H7 (cell line): Measurements from ENCODE around the gene NRAP. TPM values are rescaled to one million over a fixed set of nuclear protein-coding genes. Genes with fewer than 3 reads are reported as not detected.

Experiments
- DNase-seq: peaks from one replicate; pipeline ENCODE4 v3.0.0; 2012
- H3K27me3 ChIP-seq: 2 replicates; pipeline ENCODE4 v1.6.0; 2011; ENCODE audit warnings: mild to moderate bottlenecking, low read length; ENCODE audit not compliant: control insufficient read depth, insufficient read depth
- H3K36me3 ChIP-seq: replicated peaks from 2 replicates; pipeline ENCODE4 v1.5.1; 2011; ENCODE audit warnings: low read length; ENCODE audit not compliant: control insufficient read depth, insufficient read depth
- H3K4me3 ChIP-seq: 2 replicates; pipeline ENCODE4 v1.5.1; 2011; ENCODE audit warnings: low read depth, mild to moderate bottlenecking, control low read depth, low read length, moderate library complexity; ENCODE audit not compliant: insufficient read depth
- total RNA-seq: library from RNA; depleted of rRNA; stranded (reverse); fragments of >200 nt; shearing (Covaris generic); gene quantifications from 2 replicates; pipeline ENCODE4 v1.2.3, GENCODE V29; 2014

The NRAP gene
- total RNA-seq, 1 experiment from 2014 or later = 0.03 TPM

DNA sequence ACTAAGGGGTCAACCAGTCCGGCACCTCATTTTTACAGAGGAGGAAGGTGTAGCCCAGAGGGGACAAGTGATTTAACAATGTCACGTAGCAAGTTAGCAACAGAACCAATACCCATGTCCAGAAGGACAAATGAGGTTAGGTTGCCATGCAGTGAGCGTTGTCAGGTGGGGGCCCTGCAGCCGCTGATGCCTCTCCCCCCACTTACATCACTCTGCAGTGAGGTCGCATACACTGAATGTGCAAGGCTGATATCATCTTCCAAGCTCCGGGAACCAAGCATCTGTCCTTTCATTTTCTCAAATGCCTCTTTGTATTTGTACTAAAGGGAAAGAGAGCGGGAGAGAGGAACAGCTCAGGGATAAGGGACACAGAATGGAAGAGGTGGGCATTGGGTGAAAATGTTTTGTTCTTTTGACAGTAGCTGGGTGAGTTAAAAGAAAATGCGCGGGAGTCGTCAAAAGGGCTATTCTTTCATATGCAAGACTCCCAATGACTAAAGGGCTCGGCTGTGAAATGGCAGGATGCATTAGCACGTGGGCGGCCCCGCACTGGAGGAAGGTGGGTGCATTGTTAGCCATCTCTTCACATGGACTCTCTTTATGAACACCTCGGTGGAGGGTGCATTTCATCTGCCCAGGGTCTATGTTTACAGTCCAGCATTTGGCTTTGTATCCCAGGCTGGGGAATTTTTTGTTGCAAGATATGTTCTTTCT lies 49.7 kb downstream of the NRAP start:
- no peaks in the 10 kb centered on the region for H3K36me3 ChIP-seq
- no peak overlapping the region for H3K4me3 ChIP-seq
- peaks cover 5% of the 10 kb centered on the region for H3K27me3 ChIP-seq
- no peak for DNase-seq

DNA sequence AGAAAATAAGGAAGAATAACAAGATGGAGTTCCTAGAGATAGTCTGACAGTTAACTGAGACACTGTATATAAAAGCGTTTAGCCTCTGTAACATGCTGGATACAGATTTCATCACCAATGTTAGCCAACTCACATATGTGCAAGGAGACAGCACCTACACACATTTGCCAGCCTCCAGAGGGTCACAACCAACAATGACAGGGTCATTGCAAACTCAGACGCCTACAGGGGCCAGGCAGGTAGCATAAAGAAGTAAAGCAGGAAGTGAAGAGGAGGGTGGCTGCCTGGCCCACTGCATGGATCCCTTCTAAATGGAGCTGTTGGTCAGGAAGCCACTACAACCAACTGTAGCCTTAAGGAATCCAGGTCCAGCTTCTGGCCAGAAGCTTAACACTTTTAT lies 50.4 kb downstream of the NRAP start:
- Histone ChIP-seq H3K4me3 (no peak overlapping the region), H3K36me3 (no peaks in the 10 kb centered on the region), H3K27me3 (peaks cover 5% of the 10 kb centered on the region)
- no peak for DNase-seq

DNA sequence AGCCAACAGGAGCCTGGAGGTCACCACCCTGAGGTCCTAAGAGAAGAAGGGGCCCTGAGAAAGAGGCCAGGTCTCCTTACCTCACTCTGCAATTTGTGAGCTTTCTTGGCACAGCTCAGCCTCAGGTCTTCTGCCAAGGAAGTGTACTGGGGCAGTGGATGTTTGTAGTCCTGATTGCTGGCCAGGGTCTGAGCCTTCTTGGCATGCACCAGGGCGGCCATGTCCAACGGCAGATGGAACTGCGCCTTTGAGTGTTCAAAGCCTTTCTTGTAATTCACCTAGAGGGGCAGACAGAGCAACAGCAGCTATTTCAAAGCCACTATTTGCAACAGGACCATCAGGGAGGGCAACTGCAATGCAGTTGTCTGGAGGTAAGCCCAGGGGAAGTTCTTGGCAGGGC lies 51.7 kb downstream of the NRAP start:
- DNase-seq = no peak
- no peak overlapping the region for H3K4me3 ChIP-seq
- H3K36me3 ChIP-seq = no peaks in the 10 kb centered on the region
- H3K27me3 ChIP-seq = peaks cover 5% of the 10 kb centered on the region

DNA sequence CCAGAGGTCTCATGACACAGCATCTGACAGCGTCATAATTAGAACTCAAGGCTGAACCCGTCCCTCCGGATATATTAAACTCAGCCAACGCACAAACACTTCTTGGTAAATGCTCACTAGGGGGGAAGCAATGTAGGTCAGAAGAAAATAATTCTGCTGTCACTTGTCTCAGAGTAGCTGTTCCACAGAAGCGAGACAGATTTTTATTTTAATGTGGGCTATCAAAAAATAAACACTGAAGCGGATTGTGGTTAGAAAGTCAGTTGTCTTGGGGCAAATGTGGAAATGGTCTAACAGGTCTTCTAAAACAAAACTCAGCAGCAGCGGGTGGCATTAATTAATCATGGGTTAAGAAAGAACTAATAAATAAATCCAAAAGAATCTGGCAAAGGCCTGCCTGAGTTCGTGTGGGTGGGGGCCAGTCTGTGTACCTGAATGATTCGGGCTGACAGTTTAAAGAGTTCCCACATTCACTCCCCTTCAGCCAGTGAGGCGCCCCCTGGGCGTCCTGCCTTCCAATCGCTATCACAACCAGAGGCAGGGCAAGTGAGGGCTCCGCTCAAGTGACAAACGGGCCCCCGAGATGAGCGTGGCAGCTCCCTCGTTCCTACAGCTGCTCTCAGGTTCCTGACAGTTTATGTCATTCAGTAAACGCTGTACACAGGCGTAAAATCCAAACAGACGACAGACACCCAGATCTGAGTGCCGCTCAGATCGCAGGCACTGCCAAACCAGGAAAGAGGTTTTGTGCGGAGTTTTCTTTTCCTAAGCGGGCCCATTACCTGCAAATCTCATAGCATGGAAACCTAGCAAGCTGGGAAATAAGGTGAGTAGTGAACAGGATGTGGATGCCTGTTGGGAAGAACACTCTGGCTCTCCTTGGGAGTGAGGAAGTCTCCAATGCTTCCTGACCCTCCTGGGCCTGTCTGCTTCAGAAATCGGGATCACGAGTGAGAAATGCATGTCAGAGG lies 52.9 kb downstream of the NRAP start:
- DNase-seq = peak; percentile 51
- Histone ChIP-seq H3K4me3 (no peak overlapping the region), H3K27me3 (peaks cover 5% of the 10 kb centered on the region), H3K36me3 (no peaks in the 10 kb centered on the region)

GRCh38 chr10:113609704-113610108 lies 54.1 kb downstream of the NRAP start:
- H3K4me3 ChIP-seq = no peak overlapping the region
- H3K27me3 ChIP-seq = peaks cover 2% of the 10 kb centered on the region
- H3K36me3 ChIP-seq = no peaks in the 10 kb centered on the region
- DNase-seq = no peak

- Histone ChIP-seq H3K4me3 (no peak overlapping the region), H3K27me3 (no peaks in the 10 kb centered on the region)
- no peak for DNase-seq
Measured at GRCh38 chr10:113605268-113605978, 58.4 kb downstream of the NRAP start.

DNA sequence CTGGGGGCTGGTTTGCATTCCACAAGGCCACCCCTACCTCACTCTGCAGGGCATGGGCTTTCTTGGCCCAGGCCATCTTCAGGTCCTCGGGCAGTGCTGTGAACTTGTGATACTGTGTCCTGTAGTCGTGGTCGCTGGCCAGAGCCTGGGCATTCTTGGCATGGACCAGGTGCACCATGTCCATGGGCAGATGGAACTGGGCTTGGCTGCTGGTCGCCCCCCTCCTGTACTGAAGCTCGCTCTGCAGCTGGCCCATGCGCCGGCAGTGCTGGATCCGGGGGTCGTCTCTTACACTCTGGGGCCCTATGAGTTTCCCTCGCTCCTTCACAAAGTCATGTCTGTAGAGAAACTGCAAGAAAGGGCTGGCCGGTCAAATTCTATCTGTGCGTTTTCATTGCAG lies 59.3 kb downstream of the NRAP start:
- Histone ChIP-seq H3K4me3 (no peak overlapping the region), H3K36me3 (no peaks in the 10 kb centered on the region), H3K27me3 (no peaks in the 10 kb centered on the region)
- no peak for DNase-seq

More at GRCh38 chr10:113605268-113605978, 58.4 kb downstream of the NRAP start:
- H3K36me3 ChIP-seq = no peaks in the 10 kb centered on the region

- Histone ChIP-seq H3K36me3 (no peaks in the 10 kb centered on the region), H3K4me3 (no peak overlapping the region), H3K27me3 (no peaks in the 10 kb centered on the region)
- DNase-seq = no peak
Measured at GRCh38 chr10:113603057-113603777, 60.6 kb downstream of the NRAP start.

- no peaks in the 10 kb centered on the region for H3K36me3 ChIP-seq
- no peak for DNase-seq
- H3K4me3 ChIP-seq = no peak overlapping the region
- H3K27me3 ChIP-seq = no peaks in the 10 kb centered on the region
Measured at GRCh38 chr10:113600569-113600968, 63.3 kb downstream of the NRAP start.

GRCh38 chr10:113594652-113595051 lies 69.2 kb downstream of the NRAP start:
- Histone ChIP-seq H3K27me3 (no peaks in the 10 kb centered on the region; the same call in 1 of the 2 replicates), H3K36me3 (no peaks in the 10 kb centered on the region), H3K4me3 (no peak overlapping the region)
- DNase-seq = no peak

DNA sequence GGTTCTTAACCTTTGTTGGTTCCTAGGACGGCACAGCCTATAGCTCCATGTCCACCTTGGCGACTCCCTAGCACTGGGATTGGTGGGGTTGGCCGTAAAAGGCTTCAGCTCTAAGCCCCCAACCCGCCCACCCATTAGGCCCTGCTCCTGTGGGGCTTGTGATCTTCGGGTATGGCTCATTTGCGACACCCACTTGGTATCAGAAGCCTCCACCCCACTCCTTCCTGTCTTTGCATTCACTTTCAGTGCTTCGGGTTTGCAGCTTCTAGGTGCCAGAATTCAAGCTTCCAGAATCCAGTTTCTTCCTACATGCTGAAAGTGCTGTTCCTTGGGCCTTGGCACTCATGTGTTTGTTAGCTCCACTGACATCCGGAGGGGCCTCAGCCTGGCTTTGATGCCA lies 71.5 kb downstream of the NRAP start:
- no peaks in the 10 kb centered on the region for H3K36me3 ChIP-seq
- H3K27me3 ChIP-seq = no peaks in the 10 kb centered on the region; the same call in 1 of the 2 replicates
- no peak for DNase-seq
- H3K4me3 ChIP-seq = no peak overlapping the region

DNA sequence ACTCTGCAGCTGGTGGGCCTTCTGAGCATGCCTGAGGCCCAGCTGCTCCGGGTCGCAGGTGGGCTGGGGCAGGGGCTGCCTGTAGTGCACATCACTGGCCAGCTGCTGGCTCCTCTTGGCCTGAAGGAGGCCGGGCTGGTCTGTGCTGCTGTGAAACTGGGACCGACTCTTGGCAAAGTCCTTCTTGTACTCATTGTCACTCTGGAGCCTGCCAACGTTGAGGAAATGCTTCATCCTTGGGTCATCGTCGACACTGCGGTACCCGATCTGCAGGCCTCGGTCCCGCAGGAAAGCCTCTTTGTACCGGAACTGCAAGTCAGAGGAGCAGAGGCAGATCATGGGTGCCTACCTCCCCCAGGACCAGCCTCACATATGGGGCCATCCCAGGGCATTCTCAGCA lies 73.3 kb downstream of the NRAP start:
- H3K4me3 ChIP-seq = no peak overlapping the region
- no peaks in the 10 kb centered on the region for H3K36me3 ChIP-seq
- H3K27me3 ChIP-seq = no peaks in the 10 kb centered on the region; the same call in 1 of the 2 replicates
- DNase-seq = no peak

- H3K27me3 ChIP-seq = no peaks in the 10 kb centered on the region; the same call in 1 of the 2 replicates
- no peak overlapping the region for H3K4me3 ChIP-seq
- H3K36me3 ChIP-seq = no peaks in the 10 kb centered on the region
- no peak for DNase-seq
Measured at GRCh38 chr10:113589201-113589770, 74.6 kb downstream of the NRAP start.

DNA sequence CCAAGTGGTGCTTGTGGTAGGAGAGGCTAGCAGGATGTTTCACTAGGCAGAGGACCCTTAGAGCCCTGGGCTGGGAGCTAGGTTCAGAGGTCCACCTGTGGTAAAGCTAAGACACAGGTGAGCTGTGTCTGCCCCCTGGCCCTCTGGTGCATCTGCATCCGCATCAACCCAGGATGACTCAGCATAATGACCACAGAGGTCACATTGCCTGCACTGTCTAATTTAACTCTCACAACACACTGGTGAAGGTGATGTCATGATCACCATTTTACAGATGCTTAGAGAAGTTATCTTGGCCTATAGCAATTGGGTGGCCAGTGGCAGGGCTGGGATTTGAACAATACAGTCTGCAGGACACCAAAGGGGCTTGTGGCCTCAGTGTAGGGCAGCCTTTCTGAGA lies 77.9 kb downstream of the NRAP start:
- H3K36me3 ChIP-seq = no peaks in the 10 kb centered on the region
- no peak overlapping the region for H3K4me3 ChIP-seq
- no peak for DNase-seq
- no peaks in the 10 kb centered on the region for H3K27me3 ChIP-seq
